GM20000 (cell line): ENCODE measurements around the gene C13orf46.

Experiments used
- DNase-seq: peaks from one replicate; pipeline ENCODE4 v3.0.0; 2012; ENCODE audit warnings: low spot score
- CTCF ChIP-seq: IDR thresholded peaks from 2 replicates; pipeline ENCODE4 v1.5.1; 2012; ENCODE audit warnings: mild to moderate bottlenecking, control low read depth; ENCODE audit errors: extremely low read depth, missing control alignments

C13orf46 gene

GRCh38 chr13:114008964-114009589 lies 35.2 kb upstream of the C13orf46 start:
- TF ChIP-seq CTCF = no peak
- no peak for DNase-seq

GRCh38 chr13:114007566-114007965 lies 33.7 kb upstream of the C13orf46 start:
- TF ChIP-seq CTCF = no peak
- no peak for DNase-seq

- DNase-seq = no peak
- no peak for TF ChIP-seq CTCF
These were observed 31.4 kb upstream of the C13orf46 start for GRCh38 chr13:114005206-114005724.

GRCh38 chr13:114004420-114005205 lies 30.7 kb upstream of the C13orf46 start:
- DNase-seq = no peak
- TF ChIP-seq CTCF = no peak

GRCh38 chr13:114002771-114003321 lies 29.0 kb upstream of the C13orf46 start:
- no peak for TF ChIP-seq CTCF
- no peak for DNase-seq

GRCh38 chr13:114002009-114002544 lies 28.2 kb upstream of the C13orf46 start:
- no peak for DNase-seq
- TF ChIP-seq CTCF = no peak
